HepG2 (cell line): ENCODE measurements around the gene FYB2. TPM values are rescaled to one million over a fixed set of nuclear protein-coding genes. Genes with fewer than 3 reads are reported as not detected.

Experiments used
- ATAC-seq: fragments of 200-7000 bp; cut with Tn5 transposase; 3 replicates; pipeline ENCODE4 v1.9.1; 2020; ENCODE audit warnings: mild to moderate bottlenecking, moderate library complexity
- BruUV-seq: library from RNA; stranded (reverse); fragments of 400-500 nt; replicated peaks from 2 replicates; lab custom pipeline; 2021; lab: Mats Ljungman, UMichigan
- CTCF ChIA-PET: fragments of 300-600 bp; formaldehyde crosslinking; extraction: SDS; loops from one replicate; lab custom pipeline; 2021; ENCODE audit warnings: low total read pairs, inconsistent platforms, low intra/inter-chr PET ratio; lab: Yijun Ruan, JAX
- POLR2A ChIA-PET: fragments of 350-600 bp; sonication (Branson Sonifier 250); formaldehyde crosslinking; loops from one replicate; lab custom pipeline; 2020; ENCODE audit warnings: antibody characterized with exemption, inconsistent platforms; lab: Yijun Ruan, JAX
- DNase-seq: peaks from one replicate; pipeline ENCODE4 v3.0.0-alpha.2; 2015; ENCODE audit warnings: low spot score
- FAIRE-seq: peaks from 3 replicates; lab custom pipeline; 2011; peaks lifted over from hg19 to GRCh38; lab: Jason Lieb, UNC
- H2AFZ ChIP-seq: one replicate; pipeline ENCODE4 v1.6.1; 2011; ENCODE audit warnings: low read length, inconsistent platforms
- H3K27ac ChIP-seq: fragments of 300-600 bp; 3 replicates; pipeline ENCODE4 v1.8.0; 2011; ENCODE audit warnings: mixed run types, mild to moderate bottlenecking, mixed read lengths, low read length, inconsistent platforms; ENCODE audit not compliant: insufficient read depth; ENCODE audit errors: extremely low read length
- H3K27me3 ChIP-seq, 2 experiments: fragments of 200-600 bp in 1 of 2; 2 replicates in 1 of 2; 3 replicates in 1 of 2; pipeline versions ENCODE4 v1.6.0 to v1.8.0; 2011; ENCODE audit warnings: low read length in 2 of 2, mild to moderate bottlenecking in 2 of 2, moderate library complexity in 2 of 2, inconsistent platforms in 1 of 2; ENCODE audit not compliant: insufficient read depth in 2 of 2, control insufficient read depth in 1 of 2
- H3K36me3 ChIP-seq, 2 experiments: fragments of 200-600 bp in 1 of 2; replicated peaks in 1 of 2; 2 replicates in 1 of 2; 3 replicates in 1 of 2; pipeline versions ENCODE4 v1.5.1 to v1.8.0; 2011; ENCODE audit warnings: low read length in 2 of 2, inconsistent platforms in 1 of 2; ENCODE audit not compliant: insufficient read depth in 2 of 2, control insufficient read depth in 1 of 2
- H3K4me1 ChIP-seq: 2 replicates; pipeline ENCODE4 v1.5.1; 2012; ENCODE audit warnings: low read length, inconsistent platforms; ENCODE audit not compliant: insufficient read depth
- H3K4me2 ChIP-seq: 2 replicates; pipeline ENCODE4 v1.6.0; 2011; ENCODE audit warnings: low read depth, low read length, inconsistent platforms
- H3K4me3 ChIP-seq, 3 experiments: fragments of 200-600 bp in 1 of 3; sonication (generic), shearing (Covaris generic) in 1 of 3; replicated peaks in 1 of 3; 2 replicates each; pipeline ENCODE4 v1.5.1; 2011 to 2016; ENCODE audit warnings: low read length in 3 of 3, inconsistent platforms in 2 of 3, low read depth in 2 of 3, mild to moderate bottlenecking in 2 of 3, control low read depth in 1 of 3, mixed read lengths in 1 of 3; ENCODE audit not compliant: insufficient read depth in 1 of 3
- H3K79me2 ChIP-seq: one replicate; pipeline ENCODE4 v1.6.1; 2011; ENCODE audit warnings: low read length, inconsistent platforms; ENCODE audit not compliant: insufficient read depth
- H3K9ac ChIP-seq: 2 replicates; pipeline ENCODE4 v1.6.0; 2011; ENCODE audit warnings: mild to moderate bottlenecking, low read depth, low read length, inconsistent platforms; ENCODE audit not compliant: insufficient read depth
- H3K9me3 ChIP-seq: 2 replicates; pipeline ENCODE4 v1.5.1; 2012; ENCODE audit warnings: mild to moderate bottlenecking, low read length
- H4K20me1 ChIP-seq: 2 replicates; pipeline ENCODE4 v1.6.0; 2011; ENCODE audit warnings: inconsistent platforms, mild to moderate bottlenecking, low read length, moderate library complexity; ENCODE audit not compliant: insufficient read depth
- GFI1 ChIP-seq: sonication (generic); formaldehyde crosslinking; IDR thresholded peaks from 2 replicates; pipeline ENCODE4 v1.5.0; 2020; ENCODE audit warnings: missing genetic modification reagents, mild to moderate bottlenecking, borderline replicate concordance
- NCOA1 ChIP-seq: sonication (generic); formaldehyde crosslinking; IDR thresholded peaks from 2 replicates; pipeline ENCODE4 v1.9.0; 2021; ENCODE audit warnings: missing genetic modification reagents
- PTBP1 ChIP-seq: fragments of 200-400 bp; formaldehyde crosslinking; IDR thresholded peaks from 2 replicates; pipeline ENCODE4 v1.6.1; 2018; ENCODE audit warnings: low read length, low read depth; ENCODE audit not compliant: poor library complexity, severe bottlenecking
- RAD21 ChIP-seq: fragments of 450-650 bp; formaldehyde crosslinking; IDR thresholded peaks from 2 replicates; pipeline ENCODE4 v1.5.0; 2020; ENCODE audit warnings: mild to moderate bottlenecking
- STAG1 ChIP-seq: sonication (generic); formaldehyde crosslinking; IDR thresholded peaks from 2 replicates; pipeline ENCODE4 v1.4.0; 2020; ENCODE audit warnings: missing genetic modification reagents
- ZNF264 ChIP-seq: sonication (generic); formaldehyde crosslinking; IDR thresholded peaks from 2 replicates; pipeline ENCODE4 v1.4.0; 2020; ENCODE audit warnings: missing genetic modification reagents
- WGBS: methylation state at CpG from one replicate; pipeline ENCODE4 v1.1.6; 2017; ENCODE audit warnings: low lambda C conversion rate; 5-methylcytosine and 5-hydroxymethylcytosine counted together
- in situ Hi-C: cut with HindIII; loops from 2 replicates; pipeline ENCODE4 v1.10.0; 2017; ENCODE audit warnings: low pct_unique_long_range_greater_than_20kb; ENCODE audit not compliant: extremely low pct_ligation_motif_present
- intact Hi-C: fragments of 100-400 bp; cut with micrococcal nuclease; formaldehyde crosslinking; loops from one replicate; pipeline ENCODE4 v1.10.0; 2022; ENCODE audit not compliant: unreplicated experiment
- polyA plus RNA-seq, 8 experiments: library from polyadenylated mRNA; depleted of rRNA in 3 of 8; stranded (reverse) in 7 of 8; unstranded in 1 of 8; fragments of >200 nt; fragmentation: Illumina TruSeq in 4 of 8; extraction: Trizol in 4 of 8; gene quantifications; 2 replicates each; pipeline versions ENCODE4 v1.2.1 to v1.2.3, GENCODE V29; 2011 to 2016; ENCODE audit warnings: low read depth in 4 of 8, missing spikeins in 1 of 8, mixed read lengths in 1 of 8; ENCODE audit not compliant: insufficient read depth in 1 of 8
- total RNA-seq, 5 experiments: library from RNA; depleted of rRNA; stranded (reverse); fragments of >200 nt; fragmentation: Illumina TruSeq; extraction: Trizol; gene quantifications; 2 replicates each; pipeline ENCODE4 v1.2.3, GENCODE V29; 2016; ENCODE audit warnings: low read depth in 1 of 5
- TF ChIP-seq, protein P1 (sequence below): sonication (generic); formaldehyde crosslinking; IDR thresholded peaks from 2 replicates; pipeline ENCODE4 v1.4.0; 2020; ENCODE audit warnings: missing genetic modification reagents
- TF ChIP-seq, protein P2 (sequence below): sonication (generic); formaldehyde crosslinking; IDR thresholded peaks from 2 replicates; pipeline ENCODE4 v1.4.0; 2020; ENCODE audit warnings: missing genetic modification reagents, borderline replicate concordance

The FYB2 gene
- total and polyA plus RNA-seq, 2 of the 13 experiments (the other 11 are each of a cell fraction or from before 2014, with no cell fraction given) = 1.2 to 2.7 TPM

DNA sequence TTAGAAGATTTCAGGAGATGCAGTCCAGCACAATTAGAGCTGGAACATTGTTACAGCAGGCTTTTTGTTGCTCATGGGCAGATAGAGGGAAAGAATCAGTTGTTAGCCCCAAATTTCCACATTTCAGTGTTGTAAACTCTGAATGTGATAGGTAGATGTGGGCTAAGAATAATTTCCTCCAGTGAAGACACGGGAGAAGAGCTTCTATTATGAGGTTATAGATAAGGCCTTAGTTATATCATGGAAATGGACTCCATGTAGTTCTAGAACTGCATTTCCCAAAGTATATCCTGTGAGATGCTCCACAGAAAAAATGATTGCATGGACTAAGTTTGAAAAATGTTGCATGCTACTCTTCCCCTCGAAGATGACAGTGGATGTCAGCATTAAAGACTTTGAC is 109.2 kb downstream of the FYB2 start:
- Histone ChIP-seq H2AFZ (no peak overlapping the region), H3K9me3 (no peaks in the 10 kb centered on the region), H3K4me3 (no peak overlapping the region), H4K20me1 (no peaks in the 10 kb centered on the region), H3K36me3 (peaks cover 4 to 25% of the 10 kb centered on the region in 2 experiments), H3K79me2 (no peaks in the 10 kb centered on the region), H3K27ac (no peak overlapping the region), H3K4me1 (no peaks in the 10 kb centered on the region), H3K4me2 (no peak overlapping the region), H3K9ac (no peak overlapping the region), H3K27me3 (no peaks in the 10 kb centered on the region)
- 91% methylated on average over 2 of the region's 2 CpGs for WGBS
- no peak for TF ChIP-seq ZNF264 (CRISPR knock-in tag)
- TF ChIP-seq, protein P1, sequence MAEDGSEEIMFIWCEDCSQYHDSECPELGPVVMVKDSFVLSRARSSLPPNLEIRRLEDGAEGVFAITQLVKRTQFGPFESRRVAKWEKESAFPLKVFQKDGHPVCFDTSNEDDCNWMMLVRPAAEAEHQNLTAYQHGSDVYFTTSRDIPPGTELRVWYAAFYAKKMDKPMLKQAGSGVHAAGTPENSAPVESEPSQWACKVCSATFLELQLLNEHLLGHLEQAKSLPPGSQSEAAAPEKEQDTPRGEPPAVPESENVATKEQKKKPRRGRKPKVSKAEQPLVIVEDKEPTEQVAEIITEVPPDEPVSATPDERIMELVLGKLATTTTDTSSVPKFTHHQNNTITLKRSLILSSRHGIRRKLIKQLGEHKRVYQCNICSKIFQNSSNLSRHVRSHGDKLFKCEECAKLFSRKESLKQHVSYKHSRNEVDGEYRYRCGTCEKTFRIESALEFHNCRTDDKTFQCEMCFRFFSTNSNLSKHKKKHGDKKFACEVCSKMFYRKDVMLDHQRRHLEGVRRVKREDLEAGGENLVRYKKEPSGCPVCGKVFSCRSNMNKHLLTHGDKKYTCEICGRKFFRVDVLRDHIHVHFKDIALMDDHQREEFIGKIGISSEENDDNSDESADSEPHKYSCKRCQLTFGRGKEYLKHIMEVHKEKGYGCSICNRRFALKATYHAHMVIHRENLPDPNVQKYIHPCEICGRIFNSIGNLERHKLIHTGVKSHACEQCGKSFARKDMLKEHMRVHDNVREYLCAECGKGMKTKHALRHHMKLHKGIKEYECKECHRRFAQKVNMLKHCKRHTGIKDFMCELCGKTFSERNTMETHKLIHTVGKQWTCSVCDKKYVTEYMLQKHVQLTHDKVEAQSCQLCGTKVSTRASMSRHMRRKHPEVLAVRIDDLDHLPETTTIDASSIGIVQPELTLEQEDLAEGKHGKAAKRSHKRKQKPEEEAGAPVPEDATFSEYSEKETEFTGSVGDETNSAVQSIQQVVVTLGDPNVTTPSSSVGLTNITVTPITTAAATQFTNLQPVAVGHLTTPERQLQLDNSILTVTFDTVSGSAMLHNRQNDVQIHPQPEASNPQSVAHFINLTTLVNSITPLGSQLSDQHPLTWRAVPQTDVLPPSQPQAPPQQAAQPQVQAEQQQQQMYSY (CRISPR knock-in tag) = no peak
- ATAC-seq (no peak), FAIRE-seq (no peak), DNase-seq (no peak)
- CTCF ChIA-PET = interaction anchor here (1.2 kb wide), 2 partner anchors 111 to 125 kb away, joined by 3 to 5 read pairs; no protein-coding TSS in a partner anchor
- in situ Hi-C loops (loop anchor here (10.0 kb wide), 1 partner anchor 1425 kb away; no protein-coding TSS in a partner anchor), intact Hi-C loops (loop anchor here (2.0 to 5.0 kb wide), 2 partner anchors 123 to 849 kb away; no protein-coding TSS in a partner anchor)
- POLR2A ChIA-PET = no interaction called here
- BruUV-seq = no TSS peak

DNA sequence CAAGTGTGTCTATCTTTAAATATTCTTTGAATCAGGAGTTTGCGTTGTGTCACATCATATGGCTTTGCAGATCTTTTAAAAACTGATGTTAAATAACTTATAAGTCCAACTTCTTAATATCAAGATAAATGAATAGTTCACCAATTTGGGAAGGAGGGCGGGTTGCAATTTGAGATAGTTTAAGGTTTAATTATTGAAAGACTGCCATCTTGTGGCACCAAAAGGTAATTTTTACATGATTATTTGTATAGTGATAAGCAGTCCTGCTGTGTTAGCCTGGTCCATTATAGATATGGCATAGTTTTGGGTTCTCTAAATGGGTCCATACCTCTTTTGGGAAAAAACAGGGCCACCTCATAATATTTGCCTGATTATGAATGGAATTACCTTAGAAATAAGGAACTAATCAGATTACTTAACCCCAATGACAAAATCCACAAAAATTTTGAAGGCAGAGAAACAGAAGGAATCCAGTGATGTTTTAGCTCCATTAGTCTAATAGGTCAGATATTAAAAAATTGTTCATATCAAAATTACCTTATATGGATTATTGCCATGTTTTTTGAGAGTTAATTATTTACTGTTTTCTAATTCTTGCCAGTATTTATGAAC is 109.8 kb downstream of the FYB2 start:
- H3K9me3 ChIP-seq = no peaks in the 10 kb centered on the region
- DNase-seq (peak; percentile 56), ATAC-seq (peak; percentile 76), FAIRE-seq (no peak)
- no peak overlapping the region for H3K4me3 ChIP-seq
- in situ Hi-C loops = loop anchor here (10.0 kb wide), 1 partner anchor 1425 kb away; no protein-coding TSS in a partner anchor
- H3K36me3 ChIP-seq = peaks cover 4 to 28% of the 10 kb centered on the region in 2 experiments
- intact Hi-C loops = loop anchor here (2.0 to 5.0 kb wide), 2 partner anchors 122 to 849 kb away; no protein-coding TSS in a partner anchor
- H4K20me1 ChIP-seq = no peaks in the 10 kb centered on the region
- POLR2A ChIA-PET = no interaction called here
- no peak overlapping the region for H3K9ac ChIP-seq
- H3K27me3 ChIP-seq = no peaks in the 10 kb centered on the region
- BruUV-seq = TSS peak; percentile 20
- no peaks in the 10 kb centered on the region for H3K79me2 ChIP-seq
- H2AFZ ChIP-seq = no peak overlapping the region
- H3K27ac ChIP-seq = no peak overlapping the region
- CTCF ChIA-PET = interaction anchor here (0.8 to 1.2 kb wide), 3 partner anchors 65 to 124 kb away, joined by 3 to 5 read pairs (median 3); partner anchors contain the start of gene PRKAA2
- 45% methylated on average over 2 of the region's 2 CpGs for WGBS
- no peak overlapping the region for H3K4me2 ChIP-seq
- no peaks in the 10 kb centered on the region for H3K4me1 ChIP-seq
- TF ChIP-seq STAG1 = peak; percentile 72
- peak; percentile 28; the same call in 1 of the 2 replicates for TF ChIP-seq RAD21 (CRISPR knock-in tag)
- no peak for TF ChIP-seq PTBP1
- TF ChIP-seq, protein P2, sequence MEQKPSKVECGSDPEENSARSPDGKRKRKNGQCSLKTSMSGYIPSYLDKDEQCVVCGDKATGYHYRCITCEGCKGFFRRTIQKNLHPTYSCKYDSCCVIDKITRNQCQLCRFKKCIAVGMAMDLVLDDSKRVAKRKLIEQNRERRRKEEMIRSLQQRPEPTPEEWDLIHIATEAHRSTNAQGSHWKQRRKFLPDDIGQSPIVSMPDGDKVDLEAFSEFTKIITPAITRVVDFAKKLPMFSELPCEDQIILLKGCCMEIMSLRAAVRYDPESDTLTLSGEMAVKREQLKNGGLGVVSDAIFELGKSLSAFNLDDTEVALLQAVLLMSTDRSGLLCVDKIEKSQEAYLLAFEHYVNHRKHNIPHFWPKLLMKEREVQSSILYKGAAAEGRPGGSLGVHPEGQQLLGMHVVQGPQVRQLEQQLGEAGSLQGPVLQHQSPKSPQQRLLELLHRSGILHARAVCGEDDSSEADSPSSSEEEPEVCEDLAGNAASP (CRISPR knock-in tag) = no peak
- TF ChIP-seq GFI1 (CRISPR knock-in tag) = 0 out of 2 replicates have a peak, but pooled peaks have one; percentile 31
- no peak for TF ChIP-seq NCOA1 (CRISPR knock-in tag)
